Cerebellar cortex (tissue), 1 donor: Measurements from ENCODE around the gene CRYM.
"Not testable (repeated sequence)": the region's sequence is repeated elsewhere in the genome, so short reads cannot be mapped to it uniquely, and the experiment has no call there.

Experiments used
- DNase-seq: peaks from one replicate; pipeline ENCODE4 v3.0.0-alpha.2; 2015; ENCODE audit warnings: low spot score

The CRYM gene

DNA sequence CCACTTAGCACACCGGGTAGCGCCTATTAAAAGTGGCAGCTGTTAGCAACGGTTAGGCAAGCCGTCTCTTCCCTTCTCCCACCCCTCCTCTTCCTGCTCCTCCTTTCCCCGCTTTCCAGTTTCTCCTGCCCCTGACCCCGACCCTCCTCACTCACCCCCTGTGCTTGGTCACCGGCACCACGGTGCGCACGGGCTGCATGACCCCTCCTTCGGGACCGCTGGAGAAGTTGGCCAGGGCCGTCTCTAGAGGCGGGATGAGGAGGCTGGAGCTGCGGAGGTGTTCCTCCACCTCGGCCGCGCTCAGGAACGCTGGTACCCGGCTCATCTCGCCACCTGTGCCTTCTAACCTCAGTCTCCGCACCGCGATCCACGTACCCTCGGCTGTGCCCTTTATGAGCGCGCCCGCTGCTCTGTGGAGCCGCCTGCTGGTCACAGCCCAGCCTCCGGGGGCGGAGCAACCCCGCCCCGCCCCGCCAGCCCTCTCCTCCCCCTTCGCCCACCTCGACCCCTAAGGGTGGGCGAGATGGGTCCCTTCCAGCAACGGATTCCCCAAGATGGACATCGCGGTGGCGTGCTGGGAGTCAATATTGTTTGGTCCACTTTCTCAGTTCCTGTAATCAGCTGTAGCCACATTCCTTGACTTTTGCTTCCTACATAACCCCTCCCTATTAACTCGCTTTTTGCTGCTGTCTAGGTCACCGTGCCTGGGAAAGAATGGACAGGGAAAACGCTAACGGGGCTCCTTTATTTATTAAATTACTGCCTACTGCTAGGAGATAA, at the start of gene CRYM:
Gene CRYM, minus strand, starts transcription at position 364 of the 780 bp plus-strand sequence. Its CDS starts 39 bp downstream, at position 325.
- peak; percentile 78 for DNase-seq

- no peak for DNase-seq
These were observed 49.0 kb upstream of the CRYM start for GRCh38 chr16:21327046-21327445.

GRCh38 chr16:21326459-21326858, 48.4 kb upstream of the CRYM start:
- DNase-seq = no peak

DNA sequence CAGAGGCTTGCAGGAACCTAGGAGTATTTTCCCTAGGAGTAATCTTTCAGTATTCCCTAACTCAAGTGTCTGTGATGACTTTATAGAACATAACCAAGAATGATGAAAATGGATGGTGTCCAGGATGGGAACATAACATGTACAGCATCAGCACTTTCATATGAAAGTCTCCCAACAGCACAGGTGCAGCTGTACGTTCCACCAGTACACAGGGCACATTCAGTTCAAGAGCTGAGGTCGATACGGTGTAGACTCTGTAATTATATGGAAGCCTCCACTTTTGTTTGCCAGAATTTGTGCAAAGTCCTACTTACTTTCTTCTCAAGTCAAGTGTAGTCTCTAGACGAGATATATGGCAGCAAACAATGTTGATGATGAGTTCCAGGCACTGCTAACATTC, 46.2 kb upstream of the CRYM start:
- DNase-seq = no peak

- DNase-seq = not testable (repeated sequence)
These were observed 44.2 kb upstream of the CRYM start for GRCh38 chr16:21322251-21322650.

GRCh38 chr16:21321736-21322135, 43.6 kb upstream of the CRYM start:
- no peak for DNase-seq

GRCh38 chr16:21314339-21314738, 36.2 kb upstream of the CRYM start:
- no peak for DNase-seq

DNA sequence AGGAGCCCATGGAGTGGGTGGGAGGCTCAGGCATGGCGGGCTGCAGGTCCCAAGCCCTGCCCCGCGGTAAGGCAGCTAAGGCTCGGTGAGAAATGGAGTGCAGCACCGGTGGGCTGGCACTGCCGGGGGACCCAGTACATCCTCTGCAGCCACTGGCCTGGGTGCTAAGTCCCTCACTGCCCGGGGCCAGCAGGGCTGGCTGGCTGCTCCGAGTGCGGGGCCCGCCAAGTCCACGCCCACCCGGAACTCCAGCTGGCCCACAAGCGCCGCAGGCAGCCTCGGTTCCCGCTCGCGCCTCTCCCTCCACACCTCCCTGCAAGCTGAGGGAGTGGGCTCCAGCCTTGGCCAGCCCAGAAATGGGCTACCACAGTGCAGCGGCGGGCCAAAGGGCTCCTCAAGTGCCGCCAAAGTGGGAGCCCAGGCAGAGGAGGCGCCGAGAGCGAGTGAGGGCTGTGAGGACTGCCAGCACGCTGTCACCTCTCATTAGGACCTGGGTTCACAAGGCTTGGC, 34.8 kb upstream of the CRYM start:
- not testable (repeated sequence) for DNase-seq

DNA sequence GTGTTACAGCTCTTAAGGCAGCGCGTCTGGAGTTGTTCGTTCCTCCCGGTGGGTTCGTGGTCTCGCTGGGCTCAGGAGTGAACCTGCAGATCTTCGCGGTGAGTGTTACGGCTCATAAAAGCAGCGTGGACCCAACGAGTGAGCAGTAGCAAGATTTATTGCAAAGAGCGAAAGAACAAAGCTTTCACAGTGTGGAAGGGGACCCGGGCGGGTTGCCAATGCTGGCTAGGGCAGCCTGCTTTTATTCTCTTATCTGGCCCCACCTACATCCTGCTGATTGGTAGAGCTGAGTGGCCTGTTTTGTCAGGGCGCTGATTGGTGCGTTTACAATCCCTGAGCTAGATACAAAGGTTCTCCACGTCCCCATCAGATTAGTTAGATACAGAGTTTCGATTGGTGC, 34.0 kb upstream of the CRYM start:
- not testable (repeated sequence) for DNase-seq

- not testable (repeated sequence) for DNase-seq
These were observed 28.6 kb upstream of the CRYM start for GRCh38 chr16:21306712-21307111.

DNA sequence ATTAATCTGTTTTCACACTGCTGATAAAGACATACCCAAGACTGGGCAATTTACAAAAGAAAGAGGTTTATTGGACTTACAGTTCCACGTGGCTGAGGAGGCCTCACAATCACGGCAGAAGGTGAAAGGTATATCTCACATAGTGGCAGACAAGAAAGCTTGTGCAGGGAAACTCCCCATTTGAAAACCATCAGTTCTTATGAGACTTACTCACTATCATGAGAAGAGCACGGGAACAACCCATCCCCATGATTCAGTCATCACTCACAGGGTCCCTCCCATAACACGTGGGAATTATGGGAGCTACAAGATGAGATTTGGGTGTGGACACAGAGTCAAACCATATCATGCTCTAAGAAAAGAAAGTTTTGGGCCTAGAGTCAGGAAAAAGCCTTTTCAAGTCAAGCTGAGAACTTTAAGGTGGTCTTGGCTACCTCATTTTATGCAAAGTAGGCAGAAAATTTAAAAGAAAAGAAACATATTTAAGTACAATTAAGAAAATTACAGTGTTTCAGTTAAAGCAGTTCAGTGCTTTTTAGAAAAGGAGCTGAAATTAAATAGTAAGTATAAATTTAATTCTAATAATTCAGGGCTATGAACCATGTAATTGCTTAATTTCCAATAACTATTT, 24.9 kb upstream of the CRYM start:
- DNase-seq = no peak

DNA sequence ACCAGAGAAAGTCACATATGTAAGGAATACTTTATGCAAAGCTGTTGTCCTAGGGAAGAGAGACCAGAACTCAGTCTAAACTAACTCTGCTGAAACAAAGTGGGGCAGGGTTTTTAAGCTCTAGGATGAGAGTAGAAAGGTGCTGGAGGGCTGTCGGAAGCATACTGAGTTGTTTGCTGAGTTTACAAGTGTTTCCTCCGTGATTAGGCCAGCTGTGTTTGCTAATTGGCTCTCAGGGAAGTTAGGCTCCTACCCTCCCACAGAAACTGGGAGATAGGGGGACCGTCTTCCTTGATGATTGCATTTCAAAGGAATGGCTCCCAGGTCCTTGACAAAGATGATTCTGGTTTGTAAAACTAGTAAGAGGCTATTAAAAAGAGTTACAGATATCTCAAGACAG, 24.4 kb upstream of the CRYM start:
- DNase-seq = no peak

- peak; percentile 15 for DNase-seq
These were observed 23.8 kb upstream of the CRYM start for GRCh38 chr16:21301895-21302291.

DNA sequence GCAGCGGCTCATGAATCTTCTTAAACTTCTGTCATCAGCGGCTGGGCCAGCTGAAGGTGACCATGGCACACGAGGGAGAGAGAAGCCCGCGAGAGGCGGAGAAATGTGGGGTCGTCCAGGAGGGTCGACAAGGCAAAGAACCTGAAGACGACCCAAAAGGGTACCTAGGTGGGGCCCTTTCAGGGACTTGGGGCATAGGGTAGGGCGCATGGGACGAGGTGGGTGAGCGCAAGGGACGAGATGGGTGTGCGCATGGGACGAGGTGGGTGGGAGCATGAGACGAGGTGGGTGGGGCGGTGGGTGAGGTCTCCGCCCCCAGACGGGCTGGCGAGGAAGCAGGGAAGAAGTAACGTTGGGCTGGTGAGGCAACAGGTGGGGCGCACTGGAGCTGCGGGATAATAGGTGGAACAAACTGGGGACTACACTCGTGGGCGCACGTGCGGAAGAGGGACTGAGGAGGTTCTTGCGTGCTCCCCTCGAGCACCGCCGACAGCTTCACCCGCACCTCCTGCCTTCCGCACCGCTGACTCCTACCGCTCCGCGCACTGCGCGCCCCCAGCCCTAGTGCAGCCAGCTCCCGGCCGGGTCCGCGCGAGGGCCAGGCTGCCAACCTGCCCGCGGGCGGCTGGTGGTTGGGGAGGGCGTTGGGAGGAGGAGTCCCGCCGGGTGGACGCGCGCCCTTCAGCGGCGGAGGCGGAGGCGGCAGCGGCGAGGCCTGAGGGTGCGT, 23.2 kb upstream of the CRYM start:
- peak; percentile 43 for DNase-seq

DNA sequence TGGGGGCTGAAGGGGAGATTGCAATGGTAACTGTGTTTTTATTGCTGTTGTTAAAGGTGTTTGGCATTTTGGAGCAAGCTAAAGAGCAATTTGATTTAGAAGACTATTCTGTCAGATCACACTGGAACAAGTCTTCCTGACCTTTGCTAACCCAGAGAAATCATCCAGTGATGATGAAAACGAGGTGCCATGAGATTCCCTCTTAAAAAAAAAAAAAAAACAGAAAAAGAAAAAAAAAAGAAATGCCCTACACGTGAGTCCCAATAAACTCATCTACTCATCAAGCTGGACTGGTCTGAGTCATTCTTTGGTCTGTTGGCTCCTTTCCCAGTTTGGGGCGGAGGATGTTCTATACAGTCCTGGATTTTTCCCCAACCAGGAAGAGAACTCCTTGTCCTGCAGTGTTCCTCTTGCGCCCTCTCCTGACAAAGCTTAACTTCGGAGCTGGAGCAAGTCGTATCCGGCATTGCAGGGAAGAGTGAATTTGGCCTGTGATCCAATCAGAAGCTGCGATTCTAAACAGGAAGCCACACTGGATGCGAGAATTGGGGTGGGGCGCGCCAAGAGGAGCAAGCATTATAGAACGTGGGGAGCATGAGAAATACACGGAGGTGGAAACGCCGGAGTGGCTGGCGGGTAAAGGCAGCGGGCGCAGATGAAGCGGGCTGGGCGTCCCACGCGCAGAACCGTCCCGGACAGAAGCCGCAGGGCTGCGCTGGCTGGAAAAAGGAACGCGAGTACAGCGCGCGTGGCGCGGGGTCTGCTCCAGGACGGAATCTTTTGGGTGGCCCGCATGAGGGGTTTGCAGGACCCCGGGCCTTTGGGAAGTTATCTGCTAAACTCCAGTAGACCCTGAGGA, 22.4 kb upstream of the CRYM start:
- peak; percentile 99 for DNase-seq

- DNase-seq = not testable (repeated sequence)
These were observed 11.7 kb upstream of the CRYM start for GRCh38 chr16:21289789-21290188.

DNA sequence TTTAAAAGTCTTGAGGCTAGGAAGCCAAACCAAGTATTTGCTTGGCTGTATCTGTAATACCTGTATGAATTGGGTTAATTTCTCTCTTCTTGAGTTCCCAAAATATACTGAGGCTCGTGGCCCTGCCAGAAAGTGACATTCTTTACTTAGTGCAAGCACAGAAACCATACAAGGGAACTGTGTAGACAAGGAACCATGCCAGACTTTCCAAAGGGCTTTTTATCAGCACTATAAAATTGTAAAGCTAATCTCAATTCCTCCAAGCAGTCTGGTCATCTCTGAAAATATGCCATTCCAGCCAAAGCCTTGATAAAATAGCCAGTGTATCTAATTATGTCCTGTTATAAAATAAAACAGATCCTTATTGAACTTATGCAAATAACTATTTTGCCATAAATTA, 7.2 kb upstream of the CRYM start:
- no peak for DNase-seq

- no peak for DNase-seq
These were observed 6.3 kb upstream of the CRYM start for GRCh38 chr16:21284414-21284813.

DNA sequence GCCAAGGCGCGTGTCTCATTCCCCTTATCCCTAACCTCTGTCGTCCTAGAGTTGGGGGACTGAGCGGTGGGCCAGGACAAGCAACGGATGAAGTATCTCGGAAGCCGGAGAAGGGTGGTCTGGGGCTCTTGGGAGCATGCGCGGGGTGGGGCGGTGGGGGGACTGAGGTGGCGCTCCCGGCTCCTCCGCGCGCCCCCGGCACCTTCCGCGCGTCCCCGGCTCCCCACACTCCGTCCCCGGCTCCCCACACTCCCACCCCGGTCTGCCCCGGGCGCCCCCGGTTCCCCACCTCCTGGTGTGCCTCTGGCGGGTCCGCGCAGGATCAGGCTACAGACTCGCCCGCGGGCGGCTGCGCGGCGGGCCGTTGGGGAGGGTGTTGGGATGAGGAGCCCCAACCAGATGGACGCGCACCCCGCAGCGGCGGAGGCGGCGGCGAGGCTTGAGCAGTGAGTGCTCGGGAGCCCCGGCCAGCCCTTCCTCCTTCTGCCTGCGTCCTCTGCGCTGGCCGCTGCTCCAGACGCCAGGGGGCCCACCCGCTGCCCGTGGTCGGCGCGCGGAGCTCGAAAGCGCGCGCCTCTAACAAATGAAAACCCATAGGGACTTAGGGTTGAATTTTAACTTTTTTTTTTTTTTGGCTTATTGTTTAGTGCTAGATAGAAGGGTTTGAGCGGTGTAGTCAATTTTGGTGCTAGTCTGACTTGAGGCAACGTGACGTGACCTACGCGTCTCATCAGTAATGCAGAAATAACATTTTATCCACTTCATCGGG, 5.6 kb upstream of the CRYM start:
- DNase-seq = peak; percentile 73

- DNase-seq = peak; percentile 12
These were observed 3.8 kb upstream of the CRYM start for GRCh38 chr16:21281698-21282389.
